HepG2 (cell line): Measurements from ENCODE around the gene CDT1. TPM values are rescaled to one million over a fixed set of nuclear protein-coding genes. Genes with fewer than 3 reads are reported as not detected.

Experiments used
- HMGA1 ChIP-seq: sonication (generic); formaldehyde crosslinking; conservative IDR thresholded peaks from 2 replicates; pipeline ENCODE4 v1.4.0; 2020; ENCODE audit warnings: missing genetic modification reagents
- HNRNPUL1 ChIP-seq: fragments of 200-400 bp; formaldehyde crosslinking; IDR thresholded peaks from 2 replicates; pipeline ENCODE4 v1.6.1; 2017; ENCODE audit warnings: low read depth, mild to moderate bottlenecking, low read length, moderate library complexity
- ISL2 ChIP-seq: sonication (generic); formaldehyde crosslinking; IDR thresholded peaks from 2 replicates; pipeline ENCODE4 v1.5.0; 2020; ENCODE audit warnings: missing genetic modification reagents
- MIXL1 ChIP-seq: IDR thresholded peaks from 2 replicates; pipeline ENCODE4 v1.6.1; 2016
- NFIB ChIP-seq: sonication (generic); formaldehyde crosslinking; IDR thresholded peaks from 2 replicates; pipeline ENCODE4 v1.9.0; 2021; ENCODE audit warnings: missing genetic modification reagents, mild to moderate bottlenecking, borderline replicate concordance
- PATZ1 ChIP-seq: sonication (generic); formaldehyde crosslinking; IDR thresholded peaks from 2 replicates; pipeline ENCODE4 v1.4.0; 2020; ENCODE audit warnings: missing genetic modification reagents
- PREB ChIP-seq: sonication (generic); formaldehyde crosslinking; IDR thresholded peaks from 2 replicates; pipeline ENCODE4 v1.4.0; 2020; ENCODE audit warnings: missing genetic modification reagents
- PTBP1 ChIP-seq: fragments of 200-400 bp; formaldehyde crosslinking; IDR thresholded peaks from 2 replicates; pipeline ENCODE4 v1.6.1; 2018; ENCODE audit warnings: low read length, low read depth; ENCODE audit not compliant: poor library complexity, severe bottlenecking
- RFX5 ChIP-seq: IDR thresholded peaks from 2 replicates; pipeline ENCODE4 v1.6.1; 2011; ENCODE audit warnings: low read depth, low read length, improper control_type of control experiment
- RFXAP ChIP-seq: sonication (generic); formaldehyde crosslinking; IDR thresholded peaks from 2 replicates; pipeline ENCODE4 v1.4.0; 2020; ENCODE audit warnings: missing genetic modification reagents, borderline replicate concordance
- THAP11 ChIP-seq: IDR thresholded peaks from 2 replicates; pipeline ENCODE4 v1.6.1; 2016; ENCODE audit warnings: missing biosample characterization, missing genetic modification reagents
- TMF1 ChIP-seq: sonication (generic); formaldehyde crosslinking; IDR thresholded peaks from 2 replicates; pipeline ENCODE4 v1.8.1; 2022; ENCODE audit warnings: low read depth, missing genetic modification reagents
- TRIM24 ChIP-seq: sonication (generic); formaldehyde crosslinking; IDR thresholded peaks from 2 replicates; pipeline ENCODE4 v1.8.0; 2022; ENCODE audit warnings: mild to moderate bottlenecking, missing genetic modification reagents
- ZFP62 ChIP-seq: sonication (generic); formaldehyde crosslinking; IDR thresholded peaks from 2 replicates; pipeline ENCODE4 v1.4.0; 2020; ENCODE audit warnings: missing genetic modification reagents
- ZNF205 ChIP-seq: IDR thresholded peaks from 2 replicates; pipeline ENCODE4 v1.6.1; 2018; ENCODE audit warnings: missing biosample characterization, missing genetic modification reagents
- ZNF329 ChIP-seq: sonication (generic); formaldehyde crosslinking; IDR thresholded peaks from 2 replicates; pipeline ENCODE4 v1.9.0; 2021; ENCODE audit warnings: low read depth, mild to moderate bottlenecking, missing genetic modification reagents
- ZNF362 ChIP-seq: sonication (generic); formaldehyde crosslinking; IDR thresholded peaks from 2 replicates; pipeline ENCODE4 v1.4.0; 2020; ENCODE audit warnings: missing genetic modification reagents, mild to moderate bottlenecking, borderline replicate concordance
- ZNF556 ChIP-seq: sonication (generic); formaldehyde crosslinking; IDR thresholded peaks from 2 replicates; pipeline ENCODE4 v1.4.0; 2020; ENCODE audit warnings: mild to moderate bottlenecking, missing genetic modification reagents, borderline replicate concordance
- ZNF598 ChIP-seq: sonication (generic); formaldehyde crosslinking; IDR thresholded peaks from 2 replicates; pipeline ENCODE4 v1.5.1; 2020; ENCODE audit warnings: mild to moderate bottlenecking, missing genetic modification reagents, borderline replicate concordance
- ZNF619 ChIP-seq: sonication (generic); formaldehyde crosslinking; IDR thresholded peaks from 2 replicates; pipeline ENCODE4 v1.4.0; 2020; ENCODE audit warnings: mild to moderate bottlenecking, missing genetic modification reagents
- ZNF703 ChIP-seq: sonication (generic); formaldehyde crosslinking; IDR thresholded peaks from 2 replicates; pipeline ENCODE4 v1.5.1; 2020; ENCODE audit warnings: missing genetic modification reagents, mild to moderate bottlenecking, moderate library complexity, borderline replicate concordance
- polyA plus RNA-seq, 8 experiments: library from polyadenylated mRNA; depleted of rRNA in 3 of 8; stranded (reverse) in 7 of 8; unstranded in 1 of 8; fragments of >200 nt; fragmentation: Illumina TruSeq in 4 of 8; extraction: Trizol in 4 of 8; gene quantifications; 2 replicates each; pipeline versions ENCODE4 v1.2.1 to v1.2.3, GENCODE V29; 2011 to 2016; ENCODE audit warnings: low read depth in 4 of 8, missing spikeins in 1 of 8, mixed read lengths in 1 of 8; ENCODE audit not compliant: insufficient read depth in 1 of 8
- total RNA-seq, 5 experiments: library from RNA; depleted of rRNA; stranded (reverse); fragments of >200 nt; fragmentation: Illumina TruSeq; extraction: Trizol; gene quantifications; 2 replicates each; pipeline ENCODE4 v1.2.3, GENCODE V29; 2016; ENCODE audit warnings: low read depth in 1 of 5
- TF ChIP-seq, protein P1 (sequence below): sonication (generic); formaldehyde crosslinking; IDR thresholded peaks from 2 replicates; pipeline ENCODE4 v1.5.1; 2020; ENCODE audit warnings: missing genetic modification reagents, mild to moderate bottlenecking, borderline replicate concordance
- TF ChIP-seq, protein P2 (sequence below): sonication (generic); formaldehyde crosslinking; IDR thresholded peaks from 2 replicates; pipeline ENCODE4 v1.4.0; 2020; ENCODE audit warnings: missing genetic modification reagents; ENCODE audit errors: not compliant biosample characterization

CDT1 gene
- total and polyA plus RNA-seq, 2 of the 13 experiments (the other 11 are each of a cell fraction or from before 2014, with no cell fraction given): 23.1 to 23.8 TPM

- TF ChIP-seq THAP11 (CRISPR knock-in tag): peak; percentile 71
- TF ChIP-seq MIXL1 (CRISPR knock-in tag): peak; percentile 99
- TF ChIP-seq PATZ1 (CRISPR knock-in tag): peak; percentile 85
- TF ChIP-seq ZNF703 (CRISPR knock-in tag): no peak; the same call in 1 of the 2 replicates
- TF ChIP-seq, protein P1, sequence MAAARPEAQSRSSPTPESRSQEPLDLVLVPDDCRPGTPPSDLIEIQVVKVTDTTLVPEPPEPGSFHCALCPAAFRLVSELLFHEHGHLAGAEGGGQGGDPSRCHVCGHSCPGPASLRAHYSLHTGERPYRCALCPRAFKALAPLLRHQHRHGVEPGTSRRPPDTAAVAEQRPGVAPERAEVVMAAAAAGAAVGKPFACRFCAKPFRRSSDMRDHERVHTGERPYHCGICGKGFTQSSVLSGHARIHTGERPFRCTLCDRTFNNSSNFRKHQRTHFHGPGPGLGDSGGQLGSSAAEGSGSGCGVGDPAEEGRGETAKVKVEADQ (CRISPR knock-in tag): peak; percentile 57; the same call in 1 of the 2 replicates
- TF ChIP-seq, protein P2, sequence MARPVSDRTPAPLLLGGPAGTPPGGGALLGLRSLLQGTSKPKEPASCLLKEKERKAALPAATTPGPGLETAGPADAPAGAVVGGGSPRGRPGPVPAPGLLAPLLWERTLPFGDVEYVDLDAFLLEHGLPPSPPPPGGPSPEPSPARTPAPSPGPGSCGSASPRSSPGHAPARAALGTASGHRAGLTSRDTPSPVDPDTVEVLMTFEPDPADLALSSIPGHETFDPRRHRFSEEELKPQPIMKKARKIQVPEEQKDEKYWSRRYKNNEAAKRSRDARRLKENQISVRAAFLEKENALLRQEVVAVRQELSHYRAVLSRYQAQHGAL: no peak
- no peak for TF ChIP-seq RFX5
- TF ChIP-seq ISL2: peak; percentile 49
- TF ChIP-seq ZNF598: peak; percentile 89; the same call in 1 of the 2 replicates
- no peak for TF ChIP-seq HMGA1
- TF ChIP-seq ZNF556: peak; percentile 29; the same call in 1 of the 2 replicates
- TF ChIP-seq ZNF362 (CRISPR knock-in tag): no peak; the same call in 1 of the 2 replicates
- TF ChIP-seq ZFP62: no peak
- TF ChIP-seq TMF1 (CRISPR knock-in tag): no peak
- no peak for TF ChIP-seq PREB (CRISPR knock-in tag)
- TF ChIP-seq ZNF329 (CRISPR knock-in tag): no peak
- no peak for TF ChIP-seq PTBP1
- peak; percentile 79; the same call in 1 of the 2 replicates for TF ChIP-seq ZNF205 (CRISPR knock-in tag)
- TF ChIP-seq ZNF619 (CRISPR knock-in tag): 0 out of 2 replicates have a peak, but pooled peaks have one; percentile 21
- no peak for TF ChIP-seq NFIB
- no peak for TF ChIP-seq HNRNPUL1
- TF ChIP-seq TRIM24 (CRISPR knock-in tag): no peak
- TF ChIP-seq RFXAP (CRISPR knock-in tag): peak; percentile 85; the same call in 1 of the 2 replicates
Observed at GRCh38 chr16:88763502-88764053, 40.0 kb upstream of the CDT1 start (continued).
